H9 (cell line): Measurements from ENCODE around the gene ATG13. TPM values are rescaled to one million over a fixed set of nuclear protein-coding genes. Genes with fewer than 3 reads are reported as not detected.

Source experiments
- DNase-seq: peaks from one replicate; pipeline ENCODE4 v3.0.0-alpha.2; 2017
- H2AFZ ChIP-seq: one replicate; pipeline ENCODE4 v1.6.1; 2013; ENCODE audit warnings: mild to moderate bottlenecking, low read length, control low read depth, moderate library complexity
- H2AK5ac ChIP-seq: 2 replicates; pipeline ENCODE4 v1.6.1; 2013; ENCODE audit warnings: low read length, control low read depth, mixed read lengths; ENCODE audit not compliant: insufficient read length
- H2BK120ac ChIP-seq: one replicate; pipeline ENCODE4 v1.6.1; 2013; ENCODE audit warnings: low read depth, mild to moderate bottlenecking, low read length, control low read depth, inconsistent platforms; ENCODE audit not compliant: poor library complexity, severe bottlenecking
- H2BK12ac ChIP-seq: 2 replicates; pipeline ENCODE4 v1.6.1; 2013; ENCODE audit warnings: low read length, control low read depth, mixed read lengths, low read depth; ENCODE audit not compliant: insufficient read length
- H2BK15ac ChIP-seq: 2 replicates; pipeline ENCODE4 v1.6.1; 2013; ENCODE audit warnings: low read depth, low read length, control low read depth
- H2BK20ac ChIP-seq: one replicate; pipeline ENCODE4 v1.6.1; 2013; ENCODE audit warnings: low read depth, mild to moderate bottlenecking, low read length, control low read depth, inconsistent platforms; ENCODE audit not compliant: poor library complexity, severe bottlenecking
- H2BK5ac ChIP-seq: 2 replicates; pipeline ENCODE4 v1.6.1; 2013; ENCODE audit warnings: low read length, control low read depth, mixed read lengths; ENCODE audit not compliant: insufficient read length
- H3K14ac ChIP-seq: 2 replicates; pipeline ENCODE4 v1.6.1; 2013; ENCODE audit warnings: low read length, control low read depth; ENCODE audit not compliant: insufficient read depth
- H3K18ac ChIP-seq: 2 replicates; pipeline ENCODE4 v1.6.1; 2013; ENCODE audit warnings: low read depth, mild to moderate bottlenecking, mixed read lengths, low read length, control low read depth; ENCODE audit not compliant: insufficient read length
- H3K23ac ChIP-seq: 2 replicates; pipeline ENCODE4 v1.6.1; 2013; ENCODE audit warnings: low read length, control low read depth, mixed read lengths, low read depth; ENCODE audit not compliant: insufficient read length
- H3K23me2 ChIP-seq: 2 replicates; pipeline ENCODE4 v1.6.1; 2013; ENCODE audit warnings: low read depth, mild to moderate bottlenecking, mixed read lengths, low read length, control low read depth; ENCODE audit not compliant: insufficient read length, poor library complexity, severe bottlenecking
- H3K27ac ChIP-seq: 2 replicates; pipeline ENCODE4 v1.5.1; 2013; ENCODE audit warnings: low read length, control low read depth, mixed read lengths, low read depth; ENCODE audit not compliant: insufficient read length
- H3K27me3 ChIP-seq: 2 replicates; pipeline ENCODE4 v1.6.1; 2013; ENCODE audit warnings: low read length, control low read depth, inconsistent platforms; ENCODE audit not compliant: insufficient read depth
- H3K4ac ChIP-seq: 2 replicates; pipeline ENCODE4 v1.6.1; 2013; ENCODE audit warnings: low read depth, mild to moderate bottlenecking, control low read depth, inconsistent platforms, low read length, moderate library complexity
- H3K4me1 ChIP-seq: 2 replicates; pipeline ENCODE4 v1.6.1; 2013; ENCODE audit warnings: low read length, control low read depth, inconsistent platforms; ENCODE audit not compliant: insufficient read depth
- H3K4me2 ChIP-seq: 2 replicates; pipeline ENCODE4 v1.6.1; 2013; ENCODE audit warnings: low read length, control low read depth, mixed read lengths; ENCODE audit not compliant: insufficient read length, insufficient read depth
- H3K56ac ChIP-seq: 2 replicates; pipeline ENCODE4 v1.6.1; 2013; ENCODE audit warnings: low read depth, mild to moderate bottlenecking, mixed read lengths, low read length, control low read depth; ENCODE audit not compliant: insufficient read length
- H3K79me1 ChIP-seq: 2 replicates; pipeline ENCODE4 v1.6.1; 2013; ENCODE audit warnings: low read depth, mild to moderate bottlenecking, moderate library complexity, low read length, control low read depth, inconsistent platforms; ENCODE audit not compliant: insufficient read depth, poor library complexity, severe bottlenecking
- H3K79me2 ChIP-seq: 2 replicates; pipeline ENCODE4 v1.6.1; 2013; ENCODE audit warnings: low read length, control low read depth, inconsistent platforms; ENCODE audit not compliant: insufficient read depth
- H3K9ac ChIP-seq: 2 replicates; pipeline ENCODE4 v1.6.1; 2013; ENCODE audit warnings: low read length, control low read depth, mixed read lengths; ENCODE audit not compliant: insufficient read length; ENCODE audit errors: extremely low read depth
- H3K9me3 ChIP-seq: one replicate; pipeline ENCODE4 v1.6.1; 2013; ENCODE audit warnings: low read depth, low read length, inconsistent platforms; ENCODE audit not compliant: control insufficient read depth
- H3T11ph ChIP-seq: one replicate; pipeline ENCODE4 v1.6.1; 2013; ENCODE audit warnings: mild to moderate bottlenecking, low read length, control low read depth, inconsistent platforms
- H4K20me1 ChIP-seq: one replicate; pipeline ENCODE4 v1.6.1; 2013; ENCODE audit not compliant: control insufficient read depth, insufficient read length, insufficient read depth
- H4K5ac ChIP-seq: 2 replicates; pipeline ENCODE4 v1.6.1; 2013; ENCODE audit warnings: low read depth, mild to moderate bottlenecking, mixed read lengths, low read length, control low read depth; ENCODE audit not compliant: insufficient read length
- H4K8ac ChIP-seq: replicated peaks from 2 replicates; pipeline ENCODE4 v1.6.1; 2013; ENCODE audit warnings: low read length, control low read depth, mixed read lengths, low read depth; ENCODE audit not compliant: insufficient read length
- H4K91ac ChIP-seq: 2 replicates; pipeline ENCODE4 v1.6.1; 2013; ENCODE audit warnings: low read depth, mild to moderate bottlenecking, moderate library complexity, mixed read lengths, low read length, control low read depth; ENCODE audit not compliant: insufficient read length
- H3K27ac Mint-ChIP-seq, 3 experiments: 2 replicates in 2 of 3; 3 replicates in 1 of 3; pipeline ENCODE4 v1.8.0; 2020 to 2021; ENCODE audit warnings: mixed read lengths in 3 of 3, mild to moderate bottlenecking in 1 of 3, moderate library complexity in 1 of 3
- H3K27me3 Mint-ChIP-seq: 2 replicates; pipeline ENCODE4 v1.8.0; 2021; ENCODE audit warnings: low read depth, mild to moderate bottlenecking, moderate library complexity, mixed read lengths
- H3K36me3 Mint-ChIP-seq, 3 experiments: 2 replicates in 2 of 3; 3 replicates in 1 of 3; pipeline ENCODE4 v1.8.0; 2020 to 2021; ENCODE audit warnings: low read depth in 3 of 3, mixed read lengths in 3 of 3; ENCODE audit not compliant: insufficient read depth in 1 of 3
- H3K4me1 Mint-ChIP-seq, 2 experiments: 2 replicates each; pipeline ENCODE4 v1.8.0; 2020; ENCODE audit warnings: mixed read lengths in 2 of 2
- H3K4me3 Mint-ChIP-seq, 2 experiments: 2 replicates in 1 of 2; 3 replicates in 1 of 2; pipeline ENCODE4 v1.8.0; 2020 to 2021; ENCODE audit warnings: mild to moderate bottlenecking in 2 of 2, mixed read lengths in 2 of 2, moderate library complexity in 1 of 2
- H3K9me3 Mint-ChIP-seq, 2 experiments: 2 replicates in 1 of 2; 3 replicates in 1 of 2; pipeline ENCODE4 v1.8.0; 2020; ENCODE audit warnings: mild to moderate bottlenecking in 2 of 2, mixed read lengths in 2 of 2, moderate library complexity in 1 of 2
- CTCF ChIP-seq: fragments of 200-600 bp; sonication (generic); conservative IDR thresholded peaks from 3 replicates; pipeline ENCODE4 v1.8.0; 2021; ENCODE audit warnings: antibody characterized with exemption, mild to moderate bottlenecking
- WGBS: extraction: QIAGEN DNeasy Blood & Tissue Kit; methylation state at CpG from one replicate; pipeline ENCODE4 v1.1.7; 2013; ENCODE audit warnings: missing lambda C conversion rate, low lambda C conversion rate, mixed read lengths; ENCODE audit not compliant: insufficient read length; ENCODE audit errors: extremely low coverage; 5-methylcytosine and 5-hydroxymethylcytosine counted together
- total RNA-seq: library from RNA; stranded (reverse); gene quantifications from 2 replicates; pipeline ENCODE4 v1.2.1, GENCODE V29; 2021

Gene ATG13
- total RNA-seq, 1 experiment from 2014 or later, result 79.1 TPM

GRCh38 chr11:46723359-46723680 lies 106.0 kb downstream of the ATG13 start:
- no peaks in the 10 kb centered on the region; the same call in 1 of the 2 replicates for H3K27me3 Mint-ChIP-seq
- Histone ChIP-seq H3K23ac (no peak overlapping the region), H2BK5ac (no peak overlapping the region), H3K23me2 (no peaks in the 10 kb centered on the region), H3K79me1 (no peaks in the 10 kb centered on the region), H2AFZ (no peak overlapping the region), H3K18ac (no peak overlapping the region), H3K4ac (no peak overlapping the region), H3K56ac (no peak overlapping the region), H2BK20ac (no peak overlapping the region), H3K79me2 (no peaks in the 10 kb centered on the region), H3K4me1 (0 out of 2 replicates have a peak, but pooled peaks cover 3% of the 10 kb centered on the region), H3K9me3 (no peaks in the 10 kb centered on the region), H3K4me2 (no peak overlapping the region), H4K20me1 (no peaks in the 10 kb centered on the region), H2AK5ac (no peak overlapping the region), H3K14ac (no peak overlapping the region), H4K5ac (no peak overlapping the region), H4K8ac (no peak overlapping the region), H3K27me3 (no peaks in the 10 kb centered on the region), H4K91ac (no peak overlapping the region), H3K27ac (no peak overlapping the region), H2BK12ac (no peak overlapping the region), H3K9ac (no peak overlapping the region), H2BK120ac (no peak overlapping the region), H3T11ph (no peak overlapping the region), H2BK15ac (no peak overlapping the region)
- DNase-seq, result no peak
- no peaks in the 10 kb centered on the region for H3K9me3 Mint-ChIP-seq
- H3K4me1 Mint-ChIP-seq, result peaks cover 9 to 15% of the 10 kb centered on the region in 2 experiments
- no peaks in the 10 kb centered on the region for H3K36me3 Mint-ChIP-seq
- H3K4me3 Mint-ChIP-seq, result no peak overlapping the region
- WGBS, result no CpG with 5 or more reads among the region's 8 CpGs
- TF ChIP-seq CTCF, result no peak
- no peak overlapping the region for H3K27ac Mint-ChIP-seq
